H1 (cell line): ENCODE data around the gene HOXB7. TPM values are rescaled to one million over a fixed set of nuclear protein-coding genes. Genes with fewer than 3 reads are reported as not detected.

Experiments
- CTCF ChIA-PET: fragments of 300-600 bp; sonication (Branson Sonifier 250); formaldehyde crosslinking; loops from one replicate; lab custom pipeline; 2021; ENCODE audit not compliant: partially characterized antibody; lab: Charles Lee
- POLR2A ChIA-PET: fragments of 300-600 bp; sonication (Branson Sonifier 250); formaldehyde crosslinking; loops from one replicate; lab custom pipeline; 2021; ENCODE audit warnings: inconsistent platforms; ENCODE audit not compliant: partially characterized antibody; lab: Charles Lee
- DNase-seq, 2 experiments: peaks; one replicate each; pipeline versions ENCODE4 v3.0.0 to v3.0.0-alpha.2; 2010 to 2022; ENCODE audit warnings: low spot score in 2 of 2, low read depth in 1 of 2, mixed read lengths in 1 of 2
- FAIRE-seq: peaks from 2 replicates; lab custom pipeline; 2011; peaks lifted over from hg19 to GRCh38; lab: Jason Lieb, UNC
- H2AFZ ChIP-seq: 2 replicates; pipeline ENCODE4 v1.8.1; 2012; ENCODE audit warnings: low read length, inconsistent platforms
- H2AK5ac ChIP-seq: 2 replicates; pipeline ENCODE4 v1.6.1; 2013; ENCODE audit warnings: low read depth, low read length
- H2BK120ac ChIP-seq: replicated peaks from 2 replicates; pipeline ENCODE3; 2013; ENCODE audit warnings: low read depth, low read length, inconsistent platforms
- H2BK12ac ChIP-seq: 2 replicates; pipeline ENCODE4 v1.6.1; 2013; ENCODE audit warnings: low read depth, low read length
- H2BK15ac ChIP-seq: 2 replicates; pipeline ENCODE4 v1.6.1; 2013; ENCODE audit warnings: low read length
- H2BK20ac ChIP-seq: 2 replicates; pipeline ENCODE4 v1.6.1; 2013; ENCODE audit warnings: low read length
- H2BK5ac ChIP-seq: 2 replicates; pipeline ENCODE4 v1.6.1; 2013; ENCODE audit warnings: low read depth, low read length
- H3K14ac ChIP-seq: 2 replicates; pipeline ENCODE4 v1.6.1; 2013; ENCODE audit warnings: inconsistent platforms; ENCODE audit not compliant: insufficient read length
- H3K18ac ChIP-seq: 2 replicates; pipeline ENCODE4 v1.6.1; 2013; ENCODE audit warnings: low read length; ENCODE audit errors: extremely low read depth
- H3K23ac ChIP-seq: 2 replicates; pipeline ENCODE4 v1.6.1; 2013; ENCODE audit warnings: inconsistent platforms; ENCODE audit not compliant: insufficient read length
- H3K23me2 ChIP-seq: 2 replicates; pipeline ENCODE4 v1.6.1; 2013; ENCODE audit warnings: low read depth, low read length
- H3K27ac ChIP-seq: 2 replicates; pipeline ENCODE4 v1.6.1; 2011; ENCODE audit warnings: low read depth, low read length, inconsistent platforms
- H3K27me3 ChIP-seq, 4 experiments: replicated peaks in 1 of 4; 1 replicate in 1 of 4; 2 replicates in 3 of 4; pipeline versions ENCODE4 v1.6.1 to v1.8.1; 2011 to 2013; ENCODE audit warnings: low read length in 3 of 4, mild to moderate bottlenecking in 3 of 4, inconsistent platforms in 2 of 4, mixed read lengths in 2 of 4, moderate library complexity in 1 of 4; ENCODE audit not compliant: control insufficient read depth in 3 of 4, insufficient read depth in 3 of 4; ENCODE audit errors: extremely low read depth in 1 of 4
- H3K36me3 ChIP-seq, 4 experiments: 2 replicates each; pipeline versions ENCODE4 v1.6.1 to v1.8.1; 2011 to 2013; ENCODE audit warnings: mild to moderate bottlenecking in 4 of 4, low read length in 3 of 4, moderate library complexity in 2 of 4, control low read depth in 1 of 4, inconsistent platforms in 1 of 4; ENCODE audit not compliant: insufficient read depth in 4 of 4, control insufficient read depth in 2 of 4
- H3K4ac ChIP-seq: replicated peaks from 2 replicates; pipeline ENCODE3; 2013; ENCODE audit warnings: low read length, low read depth, mixed read lengths, inconsistent platforms; ENCODE audit not compliant: insufficient read length
- H3K4me1 ChIP-seq, 4 experiments: replicated peaks in 1 of 4; 1 replicate in 1 of 4; 2 replicates in 3 of 4; pipeline versions ENCODE4 v1.6.1 to v1.8.1; 2011 to 2013; ENCODE audit warnings: low read length in 3 of 4, inconsistent platforms in 2 of 4, mixed read lengths in 1 of 4; ENCODE audit not compliant: insufficient read depth in 4 of 4, control insufficient read depth in 3 of 4
- H3K4me2 ChIP-seq, 2 experiments: 2 replicates each; pipeline versions ENCODE4 v1.6.1 to v1.8.1; 2011 to 2013; ENCODE audit warnings: low read depth in 2 of 2, low read length in 2 of 2, control low read depth in 1 of 2, inconsistent platforms in 1 of 2, mild to moderate bottlenecking in 1 of 2; ENCODE audit not compliant: insufficient read depth in 1 of 2
- H3K4me3 ChIP-seq, 4 experiments: fragments of 200-600, 300-600 bp in 1 of 4; sonication (generic), shearing (Covaris generic), sonication (Bioruptor Twin) in 1 of 4; 2 replicates each; pipeline versions ENCODE4 v1.5.1 to v1.8.1; 2011 to 2016; ENCODE audit warnings: low read length in 4 of 4, low read depth in 3 of 4, control low read depth in 2 of 4, inconsistent platforms in 2 of 4, mild to moderate bottlenecking in 2 of 4, mixed read lengths in 1 of 4, moderate library complexity in 1 of 4; ENCODE audit not compliant: insufficient read depth in 2 of 4; ENCODE audit errors: extremely low read depth in 1 of 4
- H3K56ac ChIP-seq: replicated peaks from 2 replicates; pipeline ENCODE3; 2013; ENCODE audit warnings: low read depth, mild to moderate bottlenecking, mixed read lengths, low read length, inconsistent platforms; ENCODE audit not compliant: insufficient read length
- H3K79me1 ChIP-seq: 2 replicates; pipeline ENCODE4 v1.6.1; 2013; ENCODE audit warnings: low read depth, low read length, control low read depth
- H3K79me2 ChIP-seq, 2 experiments: 2 replicates each; pipeline versions ENCODE4 v1.6.1 to v1.8.1; 2012 to 2013; ENCODE audit warnings: low read length in 2 of 2, mild to moderate bottlenecking in 2 of 2, inconsistent platforms in 1 of 2; ENCODE audit not compliant: insufficient read depth in 2 of 2, control insufficient read depth in 1 of 2
- H3K9ac ChIP-seq, 4 experiments: replicated peaks in 1 of 4; 1 replicate in 1 of 4; 2 replicates in 3 of 4; pipeline versions ENCODE4 v1.6.1 to v1.8.1; 2011 to 2013; ENCODE audit warnings: low read depth in 3 of 4, low read length in 3 of 4, control low read depth in 2 of 4, mild to moderate bottlenecking in 2 of 4, moderate library complexity in 2 of 4, inconsistent platforms in 1 of 4; ENCODE audit errors: extremely low read depth in 1 of 4
- H3K9me3 ChIP-seq, 2 experiments: 2 replicates each; pipeline versions ENCODE4 v1.6.1 to v1.8.1; 2012 to 2013; ENCODE audit warnings: mild to moderate bottlenecking in 2 of 2, moderate library complexity in 2 of 2, control low read depth in 1 of 2, inconsistent platforms in 1 of 2, low read depth in 1 of 2, low read length in 1 of 2, mixed read lengths in 1 of 2; ENCODE audit not compliant: insufficient read depth in 2 of 2
- H4K20me1 ChIP-seq, 2 experiments: replicated peaks in 1 of 2; 2 replicates each; pipeline versions ENCODE3 to v1.8.1; 2011 to 2013; ENCODE audit warnings: inconsistent platforms in 2 of 2, low read length in 2 of 2, mild to moderate bottlenecking in 1 of 2; ENCODE audit not compliant: insufficient read depth in 2 of 2, control insufficient read depth in 1 of 2
- H4K5ac ChIP-seq: 2 replicates; pipeline ENCODE4 v1.6.1; 2013; ENCODE audit warnings: low read length, low read depth, mixed read lengths, inconsistent platforms; ENCODE audit not compliant: insufficient read length
- H4K8ac ChIP-seq: 2 replicates; pipeline ENCODE4 v1.8.0; 2013; ENCODE audit warnings: mild to moderate bottlenecking, moderate library complexity, low read length, inconsistent platforms; ENCODE audit not compliant: insufficient read depth; ENCODE audit errors: extremely low read depth
- H4K91ac ChIP-seq: replicated peaks from 2 replicates; pipeline ENCODE3; 2013; ENCODE audit warnings: low read length, mixed read lengths, inconsistent platforms; ENCODE audit not compliant: insufficient read length
- CBX8 ChIP-seq: fragments of 300-800, 300-1000 bp; sonication (generic); IDR thresholded peaks from 2 replicates; pipeline ENCODE4 v1.7.1; 2016; ENCODE audit warnings: low read depth, low read length, borderline replicate concordance
- EZH2 ChIP-seq: fragments of 200-600 bp; sonication (generic); IDR thresholded peaks from 2 replicates; pipeline ENCODE4 v1.7.1; 2012; ENCODE audit warnings: low read depth, mild to moderate bottlenecking, moderate library complexity, low read length, inconsistent platforms; ENCODE audit not compliant: severe bottlenecking
- TEAD4 ChIP-seq: IDR thresholded peaks from 2 replicates; pipeline ENCODE4 v1.6.1; 2012; ENCODE audit warnings: low read depth, low read length, inconsistent platforms, mixed read lengths
- WGBS, 2 experiments: shearing (Covaris generic) in 1 of 2; methylation state at CpG; one replicate each; pipeline versions ENCODE4 v1.1.6 to v1.1.7; 2013 to 2015; ENCODE audit warnings: low lambda C conversion rate in 2 of 2, mixed read lengths in 2 of 2, inconsistent platforms in 1 of 2, low coverage in 1 of 2, missing lambda C conversion rate in 1 of 2; ENCODE audit not compliant: insufficient replicate concordance in 2 of 2, insufficient coverage in 1 of 2, insufficient read length in 1 of 2; ENCODE audit errors: extremely low coverage in 1 of 2, missing lambda C conversion rate in 1 of 2; 5-methylcytosine and 5-hydroxymethylcytosine counted together
- polyA plus RNA-seq, 7 experiments: library from polyadenylated mRNA; depleted of rRNA in 3 of 7; stranded (reverse) in 5 of 7; unstranded in 2 of 7; fragments of >200 nt in 5 of 7; fragments of 200-250 nt in 2 of 7; gene quantifications; 1 replicate in 5 of 7; 2 replicates in 1 of 7; 4 replicates in 1 of 7; pipeline versions ENCODE4 v1.2.1 to v1.2.3, GENCODE V29; 2011 to 2013; ENCODE audit warnings: missing spikeins in 2 of 7, mixed read lengths in 2 of 7
- total RNA-seq: library from RNA; stranded (reverse); fragmentation: NEBNext Ultra II Directional; extraction: Animal tissue kit (Norgen Biotek cat#: 25700); gene quantifications from 2 replicates; pipeline ENCODE4 v1.2.1, GENCODE V29; 2021

Gene HOXB7
- total and polyA plus RNA-seq, 2 of the 8 experiments (the other 6 are each of a cell fraction or from before 2014, with no cell fraction given): not detected

DNA sequence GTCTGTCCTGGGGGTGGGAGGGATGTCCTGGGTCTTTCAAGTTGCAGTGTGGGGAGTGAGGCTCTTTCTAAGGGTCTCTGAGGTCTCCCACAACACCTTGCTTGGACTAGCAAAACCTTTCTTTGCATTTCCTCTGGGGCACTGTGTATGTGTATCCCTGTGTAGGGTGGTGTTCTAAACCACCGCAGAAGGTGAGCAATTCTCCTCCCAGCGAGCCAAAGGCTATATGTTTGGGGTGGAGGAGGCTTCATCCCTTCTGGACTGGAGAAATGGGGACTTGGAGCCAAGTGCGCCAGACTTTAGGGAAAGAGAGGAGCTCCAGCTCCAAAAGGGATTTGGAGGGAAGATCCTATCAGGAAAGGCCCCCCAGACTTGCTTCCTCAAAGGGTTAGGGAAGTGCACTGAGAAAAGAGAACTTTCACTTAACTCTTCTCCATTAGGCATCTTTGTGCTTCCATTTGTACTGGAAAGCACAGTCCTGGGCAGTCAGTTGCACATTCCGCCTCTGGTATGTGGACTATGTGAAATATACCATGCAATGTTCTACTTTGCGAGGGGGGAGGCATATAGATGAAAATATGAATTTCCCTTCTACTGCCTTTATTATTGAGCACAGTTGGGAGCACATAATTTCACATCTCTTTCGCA lies 34.2 kb upstream of the HOXB7 start:
- Histone ChIP-seq H3K9me3 (no peaks in the 10 kb centered on the region), H3K23me2 (peaks cover 3% of the 10 kb centered on the region; the same call in 1 of the 2 replicates), H3K4me3 (no peak overlapping the region), H3K36me3 (peaks cover 0 to 10% (median 0%) of the 10 kb centered on the region in 4 experiments; a peak in 1 of 8 replicates), H4K91ac (no peak overlapping the region), H2BK5ac (no peak overlapping the region), H3K4me2 (no peak overlapping the region; a peak in 1 of 4 replicates), H3K14ac (no peak overlapping the region), H2AK5ac (no peak overlapping the region), H3K79me1 (no peaks in the 10 kb centered on the region), H4K20me1 (peaks cover 6 to 28% of the 10 kb centered on the region in 2 experiments), H2AFZ (no peak overlapping the region), H3K4ac (no peak overlapping the region), H3K9ac (no peak overlapping the region), H3K56ac (no peak overlapping the region), H2BK12ac (no peak overlapping the region), H2BK15ac (no peak overlapping the region), H4K5ac (no peak overlapping the region), H3K27ac (no peak overlapping the region), H4K8ac (no peak overlapping the region), H3K23ac (no peak overlapping the region), H2BK120ac (no peak overlapping the region), H3K4me1 (peaks cover 0 to 14% (median 9%) of the 10 kb centered on the region in 4 experiments; a peak in 5 of 7 replicates), H3K27me3 (peaks cover 92 to 100% (median 96%) of the 10 kb centered on the region in 4 experiments), H3K18ac (no peak overlapping the region), H3K79me2 (no peaks in the 10 kb centered on the region), H2BK20ac (no peak overlapping the region)
- DNase-seq (no peak), FAIRE-seq (no peak)
- ChIA-PET CTCF (interaction anchor here (0.6 to 1.4 kb wide), 4 partner anchors 8 to 770 kb away, joined by 3 to 6 read pairs (median 4); no protein-coding TSS in a partner anchor), POLR2A (no interaction called here)
- no peak for TF ChIP-seq TEAD4
- peak; percentile 26; the same call in 1 of the 2 replicates for TF ChIP-seq CBX8
- peak; percentile 51 for TF ChIP-seq EZH2
- WGBS, 2 experiments: 38% methylated on average over 6 of the region's 6 CpGs; no CpG with 5 or more reads in 1 of the 2 experiments
